Measurements from ENCODE around the gene PCYT1B. TPM values are rescaled to one million over a fixed set of nuclear protein-coding genes. Genes with fewer than 3 reads are reported as not detected.
A peak's percentile ranks its signal among the peaks of the same experiment; 100 is the strongest.

PCYT1B gene
- total and polyA plus RNA-seq, 2 of the 13 experiments (the other 11 are each of a cell fraction or from before 2014, with no cell fraction given): 6.1 to 9.2 TPM

- no peak for TF ChIP-seq ZNF800 (CRISPR knock-in tag; IDR thresholded peaks at IDR 0.05)
- no peak for TF ChIP-seq ZNF18 (CRISPR knock-in tag; IDR thresholded peaks at IDR 0.05; ENCODE audit: insufficient replicate concordance)
- TF ChIP-seq DBP (CRISPR knock-in tag; IDR thresholded peaks at IDR 0.05; ENCODE audit: not compliant biosample characterization): no peak
- no peak for TF ChIP-seq NFE2 (CRISPR knock-in tag; IDR thresholded peaks at IDR 0.05)
- no peak for TF ChIP-seq SMARCE1 (IDR thresholded peaks at IDR 0.05; ENCODE audit: borderline replicate concordance)
- TF ChIP-seq CENPT (CRISPR knock-in tag; IDR thresholded peaks at IDR 0.05; ENCODE audit: low read depth): no peak
- no peak for TF ChIP-seq ZNF557 (CRISPR knock-in tag; IDR thresholded peaks at IDR 0.05)
- TF ChIP-seq ZNF724P (CRISPR knock-in tag; IDR thresholded peaks at IDR 0.05; ENCODE audit: borderline replicate concordance): peak; percentile 38; the same call in 1 of the 2 replicates
- no peak for TF ChIP-seq ZBTB7B (CRISPR knock-in tag; IDR thresholded peaks at IDR 0.05)
- TF ChIP-seq ZNF577 (CRISPR knock-in tag; IDR thresholded peaks at IDR 0.05; ENCODE audit: borderline replicate concordance, low read depth): no peak
- TF ChIP-seq ZNF660 (CRISPR knock-in tag; IDR thresholded peaks at IDR 0.05; ENCODE audit: borderline replicate concordance, low read depth): no peak
- peak; percentile 86 for TF ChIP-seq THAP11 (CRISPR knock-in tag; IDR thresholded peaks at IDR 0.05)
- TF ChIP-seq ZFP36L2 (CRISPR knock-in tag; IDR thresholded peaks at IDR 0.05): no peak
- TF ChIP-seq SATB2 (CRISPR knock-in tag; IDR thresholded peaks at IDR 0.05): no peak
- TF ChIP-seq SNAPC5 (CRISPR knock-in tag; IDR thresholded peaks at IDR 0.05; ENCODE audit: borderline replicate concordance): no peak
- TF ChIP-seq KDM3A (CRISPR knock-in tag; IDR thresholded peaks at IDR 0.05; ENCODE audit: low read depth): no peak
- no peak for TF ChIP-seq ZNF790 (CRISPR knock-in tag; IDR thresholded peaks at IDR 0.05; ENCODE audit: borderline replicate concordance)
- TF ChIP-seq SETDB1 (CRISPR knock-in tag; IDR thresholded peaks at IDR 0.05; ENCODE audit: borderline replicate concordance): no peak
- TF ChIP-seq ZNF496 (CRISPR knock-in tag; IDR thresholded peaks at IDR 0.05; ENCODE audit: insufficient replicate concordance): no peak
- no peak for TF ChIP-seq PPARG (CRISPR knock-in tag; conservative IDR thresholded peaks at IDR 0.05)
- TF ChIP-seq BRCA1 (CRISPR knock-in tag; IDR thresholded peaks at IDR 0.05): 0 out of 2 replicates have a peak, but pooled peaks have one; percentile 34
- peak; percentile 97 for TF ChIP-seq HINFP (CRISPR knock-in tag; IDR thresholded peaks at IDR 0.05; ENCODE audit: low read depth)
Observed at GRCh38 chrX:24693453-24694202, 46.5 kb upstream of the PCYT1B start, which contains the start of gene POLA1 (continued).

Measured in HepG2 (cell line).